A549 (cell line): ENCODE data around the gene GRHL3. TPM values are rescaled to one million over a fixed set of nuclear protein-coding genes. Genes with fewer than 3 reads are reported as not detected.

Experiments used
- ATAC-seq, 2 experiments: fragments of 200-7000 bp in 1 of 2; fragments of >200 bp in 1 of 2; cut with Nextera tagmentation in 1 of 2; cut with Tn5 transposase in 1 of 2; 3 replicates each; pipeline versions ENCODE4 v1.8.0 to v1.9.1; 2018 to 2020; ENCODE audit warnings: mild to moderate bottlenecking in 1 of 2, moderate library complexity in 1 of 2
- CTCF ChIA-PET: fragments of 300-600 bp; sonication (Branson Sonifier 250); formaldehyde crosslinking; extraction: SDS; loops from one replicate; lab custom pipeline; 2021; ENCODE audit warnings: antibody characterized with exemption, inconsistent platforms; lab: Yijun Ruan, JAX
- POLR2A ChIA-PET: fragments of 350-600 bp; formaldehyde crosslinking; extraction: SDS; loops from one replicate; lab custom pipeline; 2021; ENCODE audit warnings: antibody characterized with exemption, inconsistent platforms; lab: Yijun Ruan, JAX
- DNase-seq, 2 experiments: peaks; one replicate each; pipeline versions ENCODE4 v3.0.0 to v3.0.0-alpha.2; 2011 to 2016; ENCODE audit warnings: low read depth in 1 of 2, low spot score in 1 of 2
- FAIRE-seq: peaks from 2 replicates; lab custom pipeline; 2011; peaks lifted over from hg19 to GRCh38; lab: Jason Lieb, UNC
- H3K27ac ChIP-seq, 2 experiments: fragments of >200 bp; sonication (Bioruptor Twin); formaldehyde crosslinking; 3 replicates each; pipeline ENCODE4 v1.5.1; 2016 to 2017
- H3K4me1 ChIP-seq: fragments of >200 bp; sonication (Bioruptor Twin); formaldehyde crosslinking; 3 replicates; pipeline ENCODE4 v1.6.1; 2016
- H3K4me2 ChIP-seq: fragments of >200 bp; sonication (Bioruptor Twin); formaldehyde crosslinking; 3 replicates; pipeline ENCODE4 v1.6.1; 2016
- H3K4me3 ChIP-seq: fragments of >200 bp; sonication (Bioruptor Twin); formaldehyde crosslinking; 3 replicates; pipeline ENCODE4 v1.5.1; 2016
- H3K9me3 ChIP-seq: fragments of >200 bp; sonication (Bioruptor Twin); formaldehyde crosslinking; 3 replicates; pipeline ENCODE4 v1.6.1; 2016
- BHLHE40 ChIP-seq: IDR thresholded peaks from 2 replicates; pipeline ENCODE4 v1.6.1; 2012; ENCODE audit warnings: low read depth, low read length, inconsistent platforms
- CHD4 ChIP-seq: fragments of 200-600 bp; sonication (generic); IDR thresholded peaks from 2 replicates; pipeline ENCODE4 v1.6.1; 2016; ENCODE audit warnings: antibody characterized with exemption, mild to moderate bottlenecking, borderline replicate concordance
- ESRRA ChIP-seq: fragments of 150-350 bp; IDR thresholded peaks from 2 replicates; pipeline ENCODE4 v1.6.1; 2014; ENCODE audit warnings: mild to moderate bottlenecking, low read length, borderline replicate concordance
- HOXA7 ChIP-seq: fragments of 250-450 bp; sonication (Bioruptor Pico); IDR thresholded peaks from 2 replicates; pipeline ENCODE4 v1.5.0; 2020; ENCODE audit warnings: mild to moderate bottlenecking, moderate library complexity
- HOXB13 ChIP-seq: fragments of 250-450 bp; sonication (Bioruptor Pico); IDR thresholded peaks from 2 replicates; pipeline ENCODE4 v1.5.0; 2020; ENCODE audit warnings: low read depth, mild to moderate bottlenecking, moderate library complexity
- JUN ChIP-seq, 2 experiments: fragments of >200 bp; sonication (Bioruptor Twin); formaldehyde crosslinking; IDR thresholded peaks; 2 replicates in 1 of 2; 3 replicates in 1 of 2; pipeline ENCODE4 v1.6.1; 2016 to 2017
- JUNB ChIP-seq: fragments of >200 bp; sonication (Bioruptor Twin); formaldehyde crosslinking; IDR thresholded peaks from 2 replicates; pipeline ENCODE4 v1.6.1; 2016
- KDM1A ChIP-seq: fragments of 200-600 bp; sonication (generic); IDR thresholded peaks from 2 replicates; pipeline ENCODE4 v1.6.1; 2016; ENCODE audit warnings: low read depth, mild to moderate bottlenecking
- MAZ ChIP-seq: fragments of 150-350 bp; IDR thresholded peaks from 2 replicates; pipeline ENCODE4 v1.6.1; 2014; ENCODE audit warnings: antibody characterized with exemption, low read depth, low read length, borderline replicate concordance
- MYC ChIP-seq: IDR thresholded peaks from 2 replicates; pipeline ENCODE4 v1.6.1; 2012; ENCODE audit warnings: mild to moderate bottlenecking, inconsistent platforms, low read length, improper control_type of control experiment, borderline replicate concordance
- NR3C1 ChIP-seq: fragments of >200 bp; sonication (Bioruptor Twin); formaldehyde crosslinking; IDR thresholded peaks from 3 replicates; pipeline ENCODE4 v1.6.1; 2017
- RAD21 ChIP-seq, 2 experiments: fragments of >200 bp in 1 of 2; sonication (Bioruptor Twin) in 1 of 2; formaldehyde crosslinking in 1 of 2; IDR thresholded peaks in 1 of 2; conservative IDR thresholded peaks in 1 of 2; 2 replicates in 1 of 2; 3 replicates in 1 of 2; pipeline ENCODE4 v1.6.1; 2012 to 2018; ENCODE audit warnings: inconsistent platforms in 1 of 2
- RFX5 ChIP-seq: fragments of 450-650 bp; IDR thresholded peaks from 2 replicates; pipeline ENCODE4 v1.7.1; 2014; ENCODE audit warnings: antibody characterized with exemption, mild to moderate bottlenecking, moderate library complexity
- SMC3 ChIP-seq: fragments of >200 bp; sonication (Bioruptor Twin); formaldehyde crosslinking; IDR thresholded peaks from 3 replicates; pipeline ENCODE4 v1.6.1; 2018; ENCODE audit warnings: inconsistent platforms
- SREBF2 ChIP-seq: fragments of 450-650 bp; IDR thresholded peaks from 2 replicates; pipeline ENCODE4 v1.6.1; 2014; ENCODE audit warnings: mild to moderate bottlenecking, moderate library complexity
- TP53 ChIP-seq: fragments of 250-450 bp; sonication (Bioruptor Pico); IDR thresholded peaks from 2 replicates; pipeline ENCODE4 v1.5.0; 2021; ENCODE audit warnings: mild to moderate bottlenecking, moderate library complexity
- WGBS: methylation state at CpG from one replicate; pipeline ENCODE4 v1.1.6; 2017; ENCODE audit errors: missing lambda C conversion rate; 5-methylcytosine and 5-hydroxymethylcytosine counted together
- polyA plus RNA-seq, 4 experiments: library from polyadenylated mRNA; depleted of rRNA in 3 of 4; stranded (reverse); fragments of >200 nt; fragmentation: RNase III in 1 of 4; extraction: RNeasy Plus Mini Kit Qiagen cat#74134 plus additional on column Dnase treatment in 1 of 4; gene quantifications; 2 replicates in 3 of 4; 3 replicates in 1 of 4; pipeline ENCODE4 v1.2.3, GENCODE V29; 2011 to 2017
- TF ChIP-seq, protein P1 (sequence below): IDR thresholded peaks from 2 replicates; pipeline ENCODE4 v1.6.1; 2012
- TF ChIP-seq, protein P2 (sequence below): fragments of 450-650 bp; IDR thresholded peaks from 2 replicates; pipeline ENCODE4 v1.6.1; 2014; ENCODE audit warnings: antibody characterized with exemption

Gene GRHL3
- polyA plus RNA-seq, 2 of the 4 experiments (the other 2 are of a cell fraction) = 0.58 to 1.6 TPM

DNA sequence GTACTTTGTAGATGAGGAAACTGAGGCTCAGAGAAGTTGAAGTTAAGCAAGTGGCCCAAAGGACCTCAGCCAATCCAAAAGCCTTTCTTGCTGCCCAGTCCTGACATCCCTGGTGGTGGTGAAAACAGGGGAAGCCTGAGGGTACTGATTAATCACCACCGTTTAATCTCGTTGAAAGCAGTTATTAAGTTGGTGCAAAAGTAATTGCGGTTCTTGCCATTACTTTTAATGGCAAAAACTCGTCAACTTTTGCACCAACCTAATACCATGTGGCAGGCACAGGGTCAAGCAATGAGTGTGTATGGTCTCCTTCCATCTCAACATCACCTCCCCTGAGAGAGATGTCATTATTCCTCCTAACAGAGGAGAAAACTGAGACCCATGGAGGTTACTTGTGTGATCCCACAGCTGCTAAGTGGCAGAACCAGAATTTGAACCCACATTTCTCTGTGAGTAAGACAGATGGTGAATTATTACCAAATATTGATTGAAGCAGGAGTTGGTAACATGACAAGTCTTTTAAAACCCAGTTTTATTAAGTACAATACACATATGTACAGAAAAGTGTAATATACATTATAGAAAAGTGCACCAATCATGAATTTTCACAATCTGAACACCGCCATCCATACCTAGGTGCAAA lies 39.4 kb upstream of the GRHL3 start:
- POLR2A ChIA-PET = no interaction called here
- WGBS = 85% methylated on average over 5 of the region's 5 CpGs
- no peak overlapping the region for H3K4me2 ChIP-seq
- DNase-seq (no peak), ATAC-seq (no peak), FAIRE-seq (no peak)
- H3K9me3 ChIP-seq = peaks cover 4% of the 10 kb centered on the region; the same call in 2 of the 3 replicates
- CTCF ChIA-PET = interaction anchor here (3.8 kb wide), 1 partner anchor 81 kb away, joined by 15 read pairs; no protein-coding TSS in a partner anchor
- H3K4me3 ChIP-seq = no peak overlapping the region
- peak overlapping the region in 1 of 2 experiments; percentile 7; a peak in 1 of 6 replicates for H3K27ac ChIP-seq
- H3K4me1 ChIP-seq = peaks cover 18% of the 10 kb centered on the region
- no peak for TF ChIP-seq RAD21 (conservative IDR thresholded peaks at IDR 0.05 in 1 of 2, IDR thresholded peaks at IDR 0.05 in 1 of 2)
- TF ChIP-seq SMC3 = no peak

DNA sequence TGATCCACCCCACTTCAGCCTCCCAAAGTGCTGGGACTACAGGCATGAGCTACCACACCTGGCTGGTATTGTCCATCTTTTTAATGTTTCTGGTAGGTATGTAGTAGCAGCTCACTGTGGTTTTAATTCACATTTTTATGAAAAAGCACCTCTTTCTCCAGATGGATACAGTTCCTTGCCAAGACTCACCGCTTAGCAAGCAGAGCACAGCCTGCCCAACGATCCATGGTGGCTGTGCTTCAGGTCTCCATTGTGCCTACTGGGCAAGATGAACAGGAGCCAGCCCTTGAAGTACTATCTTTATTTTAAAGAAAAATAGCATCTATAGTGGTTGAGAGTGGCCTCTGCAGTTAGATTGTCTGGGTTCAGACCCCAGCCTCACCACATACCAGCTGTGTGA lies 37.6 kb upstream of the GRHL3 start:
- Histone ChIP-seq H3K4me1 (peaks cover 32% of the 10 kb centered on the region), H3K27ac (peak overlapping the region in 1 of 2 experiments; percentile 36; a peak in 1 of 6 replicates), H3K9me3 (peaks cover 4% of the 10 kb centered on the region; the same call in 2 of the 3 replicates), H3K4me2 (no peak overlapping the region), H3K4me3 (no peak overlapping the region)
- 82% methylated on average over 2 of the region's 2 CpGs for WGBS
- no peak for FAIRE-seq
- POLR2A ChIA-PET = no interaction called here
- DNase-seq = no peak
- CTCF ChIA-PET = no interaction called here
- ATAC-seq = no peak
- TF ChIP-seq SREBF2 = no peak
- no peak for TF ChIP-seq ESRRA
- TF ChIP-seq, all 56 proteins: peak for 0

DNA sequence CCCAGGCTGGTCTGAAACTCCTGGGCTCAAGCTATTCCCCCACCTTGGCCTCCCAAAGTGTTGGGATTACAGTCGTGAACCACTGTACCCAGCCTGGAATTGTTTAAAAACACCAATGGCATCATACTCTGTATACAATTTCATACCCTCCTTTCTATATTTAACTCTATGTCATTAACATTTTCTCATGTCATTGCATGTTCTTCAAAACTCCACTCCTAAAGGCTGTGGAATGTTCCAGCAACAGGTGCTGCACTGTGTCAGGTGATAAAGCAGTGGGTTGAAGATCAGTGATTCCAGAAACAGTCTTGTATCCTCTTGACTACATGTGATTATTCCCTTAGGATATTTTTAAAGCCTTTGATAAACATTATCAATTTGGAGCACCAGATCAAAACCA lies 36.7 kb upstream of the GRHL3 start:
- Histone ChIP-seq H3K4me1 (peaks cover 35% of the 10 kb centered on the region), H3K4me3 (no peak overlapping the region), H3K9me3 (peaks cover 4% of the 10 kb centered on the region; the same call in 2 of the 3 replicates), H3K27ac (peak overlapping the region; percentile 64 to 86; a peak in 5 of 6 replicates), H3K4me2 (no peak overlapping the region; the same call in 2 of the 3 replicates)
- 71% methylated on average over 1 of the region's 1 CpG for WGBS
- no peak for TF ChIP-seq JUN (IDR thresholded peaks at IDR 0.05)
- TF ChIP-seq BHLHE40 = no peak
- no peak for TF ChIP-seq HOXA7 (CRISPR knock-in tag)
- TF ChIP-seq JUNB = no peak
- TF ChIP-seq HOXB13 (CRISPR knock-in tag) = no peak
- TF ChIP-seq, protein P1, sequence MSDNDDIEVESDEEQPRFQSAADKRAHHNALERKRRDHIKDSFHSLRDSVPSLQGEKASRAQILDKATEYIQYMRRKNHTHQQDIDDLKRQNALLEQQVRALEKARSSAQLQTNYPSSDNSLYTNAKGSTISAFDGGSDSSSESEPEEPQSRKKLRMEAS = no peak
- TF ChIP-seq, protein P2, sequence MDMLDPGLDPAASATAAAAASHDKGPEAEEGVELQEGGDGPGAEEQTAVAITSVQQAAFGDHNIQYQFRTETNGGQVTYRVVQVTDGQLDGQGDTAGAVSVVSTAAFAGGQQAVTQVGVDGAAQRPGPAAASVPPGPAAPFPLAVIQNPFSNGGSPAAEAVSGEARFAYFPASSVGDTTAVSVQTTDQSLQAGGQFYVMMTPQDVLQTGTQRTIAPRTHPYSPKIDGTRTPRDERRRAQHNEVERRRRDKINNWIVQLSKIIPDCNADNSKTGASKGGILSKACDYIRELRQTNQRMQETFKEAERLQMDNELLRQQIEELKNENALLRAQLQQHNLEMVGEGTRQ = no peak
- TF ChIP-seq MYC = no peak
- no peak for TF ChIP-seq CHD4
- TF ChIP-seq MAZ = no peak
- TF ChIP-seq KDM1A = no peak
- TF ChIP-seq TP53 (CRISPR knock-in tag) = no peak
- TF ChIP-seq RFX5 = no peak
- no peak for TF ChIP-seq NR3C1
- no peak for ATAC-seq
- POLR2A ChIA-PET = no interaction called here
- no peak for FAIRE-seq
- CTCF ChIA-PET = no interaction called here
- no peak for DNase-seq
